HepG2 (cell line): ENCODE measurements around the gene RAB6B. TPM values are rescaled to one million over a fixed set of nuclear protein-coding genes. Genes with fewer than 3 reads are reported as not detected.

Experiments used
- CBFB ChIP-seq: sonication (generic); formaldehyde crosslinking; IDR thresholded peaks from 2 replicates; pipeline ENCODE4 v1.4.0; 2020; ENCODE audit warnings: missing genetic modification reagents
- ELF3 ChIP-seq: IDR thresholded peaks from 2 replicates; pipeline ENCODE4 v1.6.1; 2016; ENCODE audit warnings: missing genetic modification reagents, missing compliant biosample characterization
- HNRNPH1 ChIP-seq: fragments of 200-400 bp; formaldehyde crosslinking; optimal IDR thresholded peaks from 2 replicates; pipeline ENCODE3; 2017; ENCODE audit warnings: mild to moderate bottlenecking, low read depth, low read length
- IRX3 ChIP-seq: sonication (generic); formaldehyde crosslinking; IDR thresholded peaks from 2 replicates; pipeline ENCODE4 v1.8.1; 2023; ENCODE audit warnings: mild to moderate bottlenecking, low read depth, missing genetic modification reagents, borderline replicate concordance
- MIER3 ChIP-seq: IDR thresholded peaks from 2 replicates; pipeline ENCODE4 v1.6.1; 2016; ENCODE audit warnings: missing compliant biosample characterization, borderline replicate concordance
- MZF1 ChIP-seq: sonication (generic); formaldehyde crosslinking; IDR thresholded peaks from 2 replicates; pipeline ENCODE4 v1.8.1; 2023; ENCODE audit warnings: mild to moderate bottlenecking, missing genetic modification reagents, borderline replicate concordance
- PHF5A ChIP-seq: IDR thresholded peaks from one replicate; pipeline ENCODE4 v1.6.1; 2018; ENCODE audit warnings: low read depth, missing genetic modification reagents; ENCODE audit not compliant: unreplicated experiment
- RBM39 ChIP-seq: fragments of 200-400 bp; formaldehyde crosslinking; IDR thresholded peaks from one replicate; pipeline ENCODE4 v1.6.1; 2018; ENCODE audit warnings: antibody characterized with exemption, mild to moderate bottlenecking, low read depth, low read length; ENCODE audit not compliant: poor library complexity, severe bottlenecking
- SIN3A ChIP-seq: IDR thresholded peaks from 2 replicates; pipeline ENCODE4 v1.6.1; 2011; ENCODE audit warnings: low read depth, mild to moderate bottlenecking, control low read depth, low read length, borderline replicate concordance
- TEAD3 ChIP-seq: optimal IDR thresholded peaks from 2 replicates; pipeline ENCODE3; 2016; ENCODE audit warnings: borderline replicate concordance
- ZNF143 ChIP-seq: sonication (generic); formaldehyde crosslinking; IDR thresholded peaks from 2 replicates; pipeline ENCODE4 v1.4.0; 2020; ENCODE audit warnings: missing genetic modification reagents
- ZNF326 ChIP-seq: sonication (generic); formaldehyde crosslinking; IDR thresholded peaks from 2 replicates; pipeline ENCODE4 v1.4.0; 2020; ENCODE audit warnings: missing genetic modification reagents, borderline replicate concordance
- ZNF44 ChIP-seq: sonication (generic); formaldehyde crosslinking; IDR thresholded peaks from 2 replicates; pipeline ENCODE4 v1.5.1; 2020; ENCODE audit warnings: mild to moderate bottlenecking, missing genetic modification reagents
- polyA plus RNA-seq, 8 experiments: library from polyadenylated mRNA; depleted of rRNA in 3 of 8; stranded (reverse) in 7 of 8; unstranded in 1 of 8; fragments of >200 nt; fragmentation: Illumina TruSeq in 4 of 8; extraction: Trizol in 4 of 8; gene quantifications; 2 replicates each; pipeline versions ENCODE4 v1.2.1 to v1.2.3, GENCODE V29; 2011 to 2016; ENCODE audit warnings: low read depth in 4 of 8, missing spikeins in 1 of 8, mixed read lengths in 1 of 8; ENCODE audit not compliant: insufficient read depth in 1 of 8
- total RNA-seq, 5 experiments: library from RNA; depleted of rRNA; stranded (reverse); fragments of >200 nt; fragmentation: Illumina TruSeq; extraction: Trizol; gene quantifications; 2 replicates each; pipeline ENCODE4 v1.2.3, GENCODE V29; 2016; ENCODE audit warnings: low read depth in 1 of 5
- TF ChIP-seq, protein P1 (sequence below): sonication (generic); formaldehyde crosslinking; IDR thresholded peaks from one replicate; pipeline ENCODE4 v1.5.1; 2020; ENCODE audit warnings: mild to moderate bottlenecking, missing genetic modification reagents; ENCODE audit errors: not compliant biosample characterization
- TF ChIP-seq, protein P2 (sequence below), 2 experiments: IDR thresholded peaks; 2 replicates each; pipeline ENCODE4 v1.6.1; 2011 to 2012; ENCODE audit warnings: low read length in 2 of 2, borderline replicate concordance in 1 of 2, low read depth in 1 of 2, mild to moderate bottlenecking in 1 of 2, moderate library complexity in 1 of 2
- TF ChIP-seq, protein P3 (sequence below): sonication (generic); formaldehyde crosslinking; IDR thresholded peaks from 2 replicates; pipeline ENCODE4 v1.8.0; 2022; ENCODE audit warnings: mild to moderate bottlenecking, missing genetic modification reagents, moderate library complexity

The RAB6B gene
- total and polyA plus RNA-seq, 2 of the 13 experiments (the other 11 are each of a cell fraction or from before 2014, with no cell fraction given) = 0.16 TPM; not detected in 1

DNA sequence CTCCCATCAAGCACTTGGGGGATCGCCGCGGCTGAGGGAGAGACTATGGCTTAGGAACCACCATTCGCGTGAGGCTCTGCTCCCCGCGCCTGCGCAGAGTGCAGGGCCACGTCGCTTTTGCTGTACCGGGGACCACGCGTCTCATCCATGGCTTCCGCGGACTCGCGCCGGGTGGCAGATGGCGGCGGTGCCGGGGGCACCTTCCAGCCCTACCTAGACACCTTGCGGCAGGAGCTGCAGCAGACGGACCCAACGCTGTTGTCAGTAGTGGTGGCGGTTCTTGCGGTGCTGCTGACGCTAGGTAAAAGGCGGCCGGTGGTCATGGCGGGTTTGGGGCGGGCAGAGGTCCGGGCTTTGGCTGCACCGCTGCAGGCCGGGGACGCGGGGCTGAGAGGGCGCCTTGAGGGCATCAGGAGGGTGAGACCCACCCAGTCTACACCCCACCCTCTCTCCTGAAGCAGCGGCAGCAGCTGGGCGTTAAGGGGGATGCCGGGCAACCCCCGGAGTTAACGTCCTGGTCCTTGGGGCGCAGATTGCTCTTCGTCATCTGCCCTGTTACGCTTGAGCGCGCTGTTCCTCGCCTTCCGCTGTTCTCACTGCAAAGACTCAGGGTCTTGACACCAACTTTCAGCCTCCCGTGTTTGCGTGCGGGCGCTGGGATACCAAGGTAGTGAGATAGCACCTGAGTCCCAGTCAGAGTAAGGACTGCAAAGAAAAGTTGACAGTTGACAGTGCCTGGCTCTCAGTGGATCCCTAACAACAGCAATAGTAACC, 89.8 kb downstream of the RAB6B start, which contains the start of gene SRPRB (continued):
- TF ChIP-seq, protein P1, sequence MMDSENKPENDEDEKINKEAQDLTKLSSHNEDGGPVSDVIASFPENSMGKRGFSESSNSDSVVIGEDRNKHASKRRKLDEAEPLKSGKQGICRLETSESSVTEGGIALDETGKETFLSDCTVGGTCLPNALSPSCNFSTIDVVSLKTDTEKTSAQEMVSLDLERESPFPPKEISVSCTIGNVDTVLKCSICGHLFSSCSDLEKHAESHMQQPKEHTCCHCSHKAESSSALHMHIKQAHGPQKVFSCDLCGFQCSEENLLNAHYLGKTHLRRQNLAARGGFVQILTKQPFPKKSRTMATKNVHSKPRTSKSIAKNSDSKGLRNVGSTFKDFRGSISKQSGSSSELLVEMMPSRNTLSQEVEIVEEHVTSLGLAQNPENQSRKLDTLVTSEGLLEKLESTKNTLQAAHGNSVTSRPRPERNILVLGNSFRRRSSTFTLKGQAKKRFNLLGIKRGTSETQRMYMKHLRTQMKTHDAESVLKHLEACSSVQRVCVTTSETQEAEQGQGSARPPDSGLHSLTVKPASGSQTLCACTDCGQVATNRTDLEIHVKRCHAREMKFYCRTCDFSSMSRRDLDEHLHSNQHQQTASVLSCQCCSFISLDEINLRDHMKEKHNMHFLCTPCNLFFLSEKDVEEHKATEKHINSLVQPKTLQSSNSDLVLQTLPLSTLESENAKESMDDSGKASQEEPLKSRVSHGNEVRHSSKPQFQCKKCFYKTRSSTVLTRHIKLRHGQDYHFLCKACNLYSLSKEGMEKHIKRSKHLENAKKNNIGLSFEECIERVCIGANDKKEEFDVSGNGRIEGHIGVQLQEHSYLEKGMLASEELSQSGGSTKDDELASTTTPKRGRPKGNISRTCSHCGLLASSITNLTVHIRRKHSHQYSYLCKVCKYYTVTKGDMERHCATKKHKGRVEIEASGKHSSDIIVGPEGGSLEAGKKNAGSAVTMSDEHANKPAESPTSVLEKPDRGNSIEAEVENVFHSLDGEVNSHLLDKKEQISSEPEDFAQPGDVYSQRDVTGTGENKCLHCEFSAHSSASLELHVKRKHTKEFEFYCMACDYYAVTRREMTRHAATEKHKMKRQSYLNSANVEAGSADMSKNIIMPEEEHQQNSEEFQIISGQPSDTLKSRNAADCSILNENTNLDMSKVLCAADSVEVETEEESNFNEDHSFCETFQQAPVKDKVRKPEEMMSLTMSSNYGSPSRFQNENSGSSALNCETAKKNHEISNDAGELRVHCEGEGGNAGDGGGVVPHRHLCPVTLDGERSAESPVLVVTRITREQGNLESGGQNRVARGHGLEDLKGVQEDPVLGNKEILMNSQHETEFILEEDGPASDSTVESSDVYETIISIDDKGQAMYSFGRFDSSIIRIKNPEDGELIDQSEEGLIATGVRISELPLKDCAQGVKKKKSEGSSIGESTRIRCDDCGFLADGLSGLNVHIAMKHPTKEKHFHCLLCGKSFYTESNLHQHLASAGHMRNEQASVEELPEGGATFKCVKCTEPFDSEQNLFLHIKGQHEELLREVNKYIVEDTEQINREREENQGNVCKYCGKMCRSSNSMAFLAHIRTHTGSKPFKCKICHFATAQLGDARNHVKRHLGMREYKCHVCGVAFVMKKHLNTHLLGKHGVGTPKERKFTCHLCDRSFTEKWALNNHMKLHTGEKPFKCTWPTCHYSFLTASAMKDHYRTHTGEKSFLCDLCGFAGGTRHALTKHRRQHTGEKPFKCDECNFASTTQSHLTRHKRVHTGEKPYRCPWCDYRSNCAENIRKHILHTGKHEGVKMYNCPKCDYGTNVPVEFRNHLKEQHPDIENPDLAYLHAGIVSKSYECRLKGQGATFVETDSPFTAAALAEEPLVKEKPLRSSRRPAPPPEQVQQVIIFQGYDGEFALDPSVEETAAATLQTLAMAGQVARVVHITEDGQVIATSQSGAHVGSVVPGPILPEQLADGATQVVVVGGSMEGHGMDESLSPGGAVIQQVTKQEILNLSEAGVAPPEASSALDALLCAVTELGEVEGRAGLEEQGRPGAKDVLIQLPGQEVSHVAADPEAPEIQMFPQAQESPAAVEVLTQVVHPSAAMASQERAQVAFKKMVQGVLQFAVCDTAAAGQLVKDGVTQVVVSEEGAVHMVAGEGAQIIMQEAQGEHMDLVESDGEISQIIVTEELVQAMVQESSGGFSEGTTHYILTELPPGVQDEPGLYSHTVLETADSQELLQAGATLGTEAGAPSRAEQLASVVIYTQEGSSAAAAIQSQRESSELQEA (CRISPR knock-in tag) = peak; percentile 24
- peak; percentile 61; the same call in 1 of the 2 replicates for TF ChIP-seq SIN3A
- TF ChIP-seq CBFB (CRISPR knock-in tag) = no peak
- TF ChIP-seq IRX3 = 0 out of 2 replicates have a peak, but pooled peaks have one; percentile 32
- TF ChIP-seq, protein P2, sequence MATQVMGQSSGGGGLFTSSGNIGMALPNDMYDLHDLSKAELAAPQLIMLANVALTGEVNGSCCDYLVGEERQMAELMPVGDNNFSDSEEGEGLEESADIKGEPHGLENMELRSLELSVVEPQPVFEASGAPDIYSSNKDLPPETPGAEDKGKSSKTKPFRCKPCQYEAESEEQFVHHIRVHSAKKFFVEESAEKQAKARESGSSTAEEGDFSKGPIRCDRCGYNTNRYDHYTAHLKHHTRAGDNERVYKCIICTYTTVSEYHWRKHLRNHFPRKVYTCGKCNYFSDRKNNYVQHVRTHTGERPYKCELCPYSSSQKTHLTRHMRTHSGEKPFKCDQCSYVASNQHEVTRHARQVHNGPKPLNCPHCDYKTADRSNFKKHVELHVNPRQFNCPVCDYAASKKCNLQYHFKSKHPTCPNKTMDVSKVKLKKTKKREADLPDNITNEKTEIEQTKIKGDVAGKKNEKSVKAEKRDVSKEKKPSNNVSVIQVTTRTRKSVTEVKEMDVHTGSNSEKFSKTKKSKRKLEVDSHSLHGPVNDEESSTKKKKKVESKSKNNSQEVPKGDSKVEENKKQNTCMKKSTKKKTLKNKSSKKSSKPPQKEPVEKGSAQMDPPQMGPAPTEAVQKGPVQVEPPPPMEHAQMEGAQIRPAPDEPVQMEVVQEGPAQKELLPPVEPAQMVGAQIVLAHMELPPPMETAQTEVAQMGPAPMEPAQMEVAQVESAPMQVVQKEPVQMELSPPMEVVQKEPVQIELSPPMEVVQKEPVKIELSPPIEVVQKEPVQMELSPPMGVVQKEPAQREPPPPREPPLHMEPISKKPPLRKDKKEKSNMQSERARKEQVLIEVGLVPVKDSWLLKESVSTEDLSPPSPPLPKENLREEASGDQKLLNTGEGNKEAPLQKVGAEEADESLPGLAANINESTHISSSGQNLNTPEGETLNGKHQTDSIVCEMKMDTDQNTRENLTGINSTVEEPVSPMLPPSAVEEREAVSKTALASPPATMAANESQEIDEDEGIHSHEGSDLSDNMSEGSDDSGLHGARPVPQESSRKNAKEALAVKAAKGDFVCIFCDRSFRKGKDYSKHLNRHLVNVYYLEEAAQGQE (IDR thresholded peaks at IDR 0.05; ENCODE audit: borderline replicate concordance in 1 of 2, low read depth in 1 of 2, low read length in 2 of 2) = no peak; a peak in 1 of 4 replicates
- no peak; the same call in 1 of the 2 replicates for TF ChIP-seq ZNF44
- peak; percentile 34 for TF ChIP-seq RBM39
- no peak for TF ChIP-seq HNRNPH1
- TF ChIP-seq MZF1 = no peak
- TF ChIP-seq, protein P3, sequence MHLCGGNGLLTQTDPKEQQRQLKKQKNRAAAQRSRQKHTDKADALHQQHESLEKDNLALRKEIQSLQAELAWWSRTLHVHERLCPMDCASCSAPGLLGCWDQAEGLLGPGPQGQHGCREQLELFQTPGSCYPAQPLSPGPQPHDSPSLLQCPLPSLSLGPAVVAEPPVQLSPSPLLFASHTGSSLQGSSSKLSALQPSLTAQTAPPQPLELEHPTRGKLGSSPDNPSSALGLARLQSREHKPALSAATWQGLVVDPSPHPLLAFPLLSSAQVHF (CRISPR knock-in tag) = no peak
- TF ChIP-seq PHF5A (CRISPR knock-in tag) = no peak
- peak; percentile 98 for TF ChIP-seq ZNF143 (CRISPR knock-in tag)
- peak; percentile 35 for TF ChIP-seq TEAD3 (CRISPR knock-in tag)
- TF ChIP-seq MIER3 (CRISPR knock-in tag) = peak; percentile 39; the same call in 1 of the 2 replicates
- TF ChIP-seq ZNF326 (CRISPR knock-in tag) = no peak
- 0 out of 2 replicates have a peak, but pooled peaks have one; percentile 36 for TF ChIP-seq ELF3
